Loucy (cell line): ENCODE results near the gene CEP55.

Experiments used
- EZH2phosphoT487 ChIP-seq: fragments of 200-600 bp; IDR thresholded peaks from 2 replicates; pipeline ENCODE4 v1.6.1; 2018; ENCODE audit warnings: antibody characterized with exemption, mild to moderate bottlenecking, moderate library complexity, borderline replicate concordance
- TF ChIP-seq, protein P1 (sequence below): fragments of 200-600 bp; sonication (generic); conservative IDR thresholded peaks from 2 replicates; pipeline ENCODE4 v1.5.1; 2014; ENCODE audit warnings: mild to moderate bottlenecking, antibody characterized with exemption, low read length

DNA sequence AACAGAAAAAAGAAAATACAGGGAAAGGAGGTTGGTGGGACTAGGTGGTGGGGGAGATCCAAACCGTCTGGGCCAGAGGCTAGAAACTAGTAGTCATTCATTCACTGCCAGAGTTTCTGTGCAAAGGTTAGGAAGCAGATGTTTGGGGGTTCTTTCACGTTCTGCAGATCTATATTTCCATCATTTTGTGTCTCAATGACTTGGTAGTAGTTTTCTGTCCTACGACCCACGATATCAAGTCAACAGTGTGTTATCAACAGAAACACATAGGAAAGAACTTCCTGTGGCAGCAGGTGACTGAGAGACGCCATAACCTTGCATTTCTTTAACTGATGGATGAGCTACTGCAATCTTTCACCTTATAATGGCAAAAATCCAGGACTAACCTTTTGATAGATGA is 1.8 kb downstream of the CEP55 start:
- TF ChIP-seq, protein P1, sequence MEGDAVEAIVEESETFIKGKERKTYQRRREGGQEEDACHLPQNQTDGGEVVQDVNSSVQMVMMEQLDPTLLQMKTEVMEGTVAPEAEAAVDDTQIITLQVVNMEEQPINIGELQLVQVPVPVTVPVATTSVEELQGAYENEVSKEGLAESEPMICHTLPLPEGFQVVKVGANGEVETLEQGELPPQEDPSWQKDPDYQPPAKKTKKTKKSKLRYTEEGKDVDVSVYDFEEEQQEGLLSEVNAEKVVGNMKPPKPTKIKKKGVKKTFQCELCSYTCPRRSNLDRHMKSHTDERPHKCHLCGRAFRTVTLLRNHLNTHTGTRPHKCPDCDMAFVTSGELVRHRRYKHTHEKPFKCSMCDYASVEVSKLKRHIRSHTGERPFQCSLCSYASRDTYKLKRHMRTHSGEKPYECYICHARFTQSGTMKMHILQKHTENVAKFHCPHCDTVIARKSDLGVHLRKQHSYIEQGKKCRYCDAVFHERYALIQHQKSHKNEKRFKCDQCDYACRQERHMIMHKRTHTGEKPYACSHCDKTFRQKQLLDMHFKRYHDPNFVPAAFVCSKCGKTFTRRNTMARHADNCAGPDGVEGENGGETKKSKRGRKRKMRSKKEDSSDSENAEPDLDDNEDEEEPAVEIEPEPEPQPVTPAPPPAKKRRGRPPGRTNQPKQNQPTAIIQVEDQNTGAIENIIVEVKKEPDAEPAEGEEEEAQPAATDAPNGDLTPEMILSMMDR, result no peak
- no peak for TF ChIP-seq EZH2phosphoT487
